GM04504 (cell line): ENCODE data around the gene DNAJB6.

Experiments
- DNase-seq: peaks from one replicate; pipeline ENCODE4 v3.0.0-alpha.2; 2012; ENCODE audit warnings: low read depth

The DNAJB6 gene

GRCh38 chr7:157336383-157337315 lies at the start of gene DNAJB6:
DNAJB6 (plus strand) TSS chr7:157337004; CDS start chr7:157358573, 21,569 bp downstream.
- DNase-seq: peak; percentile 83

- no peak for DNase-seq
Observed at GRCh38 chr7:157291404-157292080, 45.3 kb upstream of the DNAJB6 start.

GRCh38 chr7:157292258-157292657 lies 44.5 kb upstream of the DNAJB6 start:
- DNase-seq: no peak

- no peak for DNase-seq
Observed at GRCh38 chr7:157292770-157293412, 43.9 kb upstream of the DNAJB6 start.

- DNase-seq: no peak
Observed at GRCh38 chr7:157293413-157293788, 43.4 kb upstream of the DNAJB6 start.

- DNase-seq: no peak
Observed at GRCh38 chr7:157294773-157295172, 42.0 kb upstream of the DNAJB6 start.

GRCh38 chr7:157295338-157295737 lies 41.5 kb upstream of the DNAJB6 start:
- no peak for DNase-seq

- DNase-seq: no peak
Observed at GRCh38 chr7:157297185-157297584, 39.6 kb upstream of the DNAJB6 start.

GRCh38 chr7:157299317-157299612 lies 37.5 kb upstream of the DNAJB6 start:
- no peak for DNase-seq

- DNase-seq: no peak
Observed at GRCh38 chr7:157299613-157300368, 37.0 kb upstream of the DNAJB6 start.

GRCh38 chr7:157300369-157300825 lies 36.4 kb upstream of the DNAJB6 start:
- DNase-seq: no peak

- DNase-seq: no peak
Observed at GRCh38 chr7:157301610-157302120, 35.1 kb upstream of the DNAJB6 start.

- DNase-seq: no peak
Observed at GRCh38 chr7:157306846-157307838, 29.7 kb upstream of the DNAJB6 start.

GRCh38 chr7:157309988-157310668 lies 26.7 kb upstream of the DNAJB6 start:
- peak; percentile 88 for DNase-seq

GRCh38 chr7:157310676-157311185 lies 26.1 kb upstream of the DNAJB6 start:
- DNase-seq: no peak

GRCh38 chr7:157312941-157313340 lies 23.9 kb upstream of the DNAJB6 start:
- no peak for DNase-seq

GRCh38 chr7:157313645-157314044 lies 23.2 kb upstream of the DNAJB6 start:
- DNase-seq: no peak

- no peak for DNase-seq
Observed at GRCh38 chr7:157318015-157318706, 18.6 kb upstream of the DNAJB6 start.

- no peak for DNase-seq
Observed at GRCh38 chr7:157320608-157320980, 16.2 kb upstream of the DNAJB6 start.
